Activated naive CD4-positive, alpha-beta T cell treated with anti-CD3 and anti-CD28 coated beads, Interleukin-2, amount 10 ng/mL, durations not matched to agents 7 days and 5 days (primary cell): Measurements from ENCODE around the gene VSTM2L.

Experiments
- CTCF ChIA-PET: fragments of 350-600 bp; sonication (Branson Sonifier 250); formaldehyde crosslinking; loops from one replicate; lab custom pipeline; 2021; ENCODE audit warnings: antibody characterized with exemption; lab: Charles Lee
- DNase-seq: peaks from one replicate; pipeline ENCODE4 v3.0.0-alpha.2; 2020
- H3K27ac Mint-ChIP-seq: one replicate; pipeline ENCODE4 v1.8.0; 2021; ENCODE audit warnings: mild to moderate bottlenecking, moderate library complexity, mixed read lengths
- H3K27me3 Mint-ChIP-seq: one replicate; pipeline ENCODE4 v1.8.0; 2021; ENCODE audit warnings: mild to moderate bottlenecking, mixed read lengths
- H3K36me3 Mint-ChIP-seq: one replicate; pipeline ENCODE4 v1.8.0; 2021; ENCODE audit warnings: mixed read lengths
- H3K4me1 Mint-ChIP-seq: one replicate; pipeline ENCODE4 v1.8.0; 2021; ENCODE audit warnings: mixed read lengths
- H3K4me3 Mint-ChIP-seq: one replicate; pipeline ENCODE4 v1.8.0; 2021; ENCODE audit warnings: mild to moderate bottlenecking, moderate library complexity, mixed read lengths
- H3K9me3 Mint-ChIP-seq: one replicate; pipeline ENCODE4 v1.8.0; 2021; ENCODE audit warnings: mixed read lengths

The VSTM2L gene

GRCh38 chr20:37941332-37941731 lies 38.4 kb downstream of the VSTM2L start:
- no peaks in the 10 kb centered on the region for H3K4me1 Mint-ChIP-seq
- no peak overlapping the region for H3K4me3 Mint-ChIP-seq
- H3K9me3 Mint-ChIP-seq, result no peaks in the 10 kb centered on the region
- H3K27me3 Mint-ChIP-seq, result no peaks in the 10 kb centered on the region
- CTCF ChIA-PET, result no interaction called here
- no peak overlapping the region for H3K27ac Mint-ChIP-seq
- no peak for DNase-seq
- no peaks in the 10 kb centered on the region for H3K36me3 Mint-ChIP-seq

- H3K27ac Mint-ChIP-seq, result no peak overlapping the region
- H3K36me3 Mint-ChIP-seq, result no peaks in the 10 kb centered on the region
- H3K4me1 Mint-ChIP-seq, result no peaks in the 10 kb centered on the region
- CTCF ChIA-PET, result no interaction called here
- H3K4me3 Mint-ChIP-seq, result no peak overlapping the region
- H3K27me3 Mint-ChIP-seq, result no peaks in the 10 kb centered on the region
- H3K9me3 Mint-ChIP-seq, result no peaks in the 10 kb centered on the region
- DNase-seq, result no peak
Measured at GRCh38 chr20:37941992-37942391, 39.1 kb downstream of the VSTM2L start.

- CTCF ChIA-PET, result no interaction called here
Measured at GRCh38 chr20:37943033-37943432, 40.1 kb downstream of the VSTM2L start.

GRCh38 chr20:37943501-37944455 lies 40.9 kb downstream of the VSTM2L start:
- Mint-ChIP-seq H3K27me3 (no peaks in the 10 kb centered on the region), H3K27ac (no peak overlapping the region), H3K4me1 (no peaks in the 10 kb centered on the region), H3K36me3 (no peaks in the 10 kb centered on the region), H3K9me3 (peaks cover 2% of the 10 kb centered on the region), H3K4me3 (no peak overlapping the region)
- no peak for DNase-seq
- CTCF ChIA-PET, result interaction anchor here (0.7 kb wide), 1 partner anchor 278 kb away, joined by 3 read pairs; no protein-coding TSS in a partner anchor

More at GRCh38 chr20:37943033-37943432, 40.1 kb downstream of the VSTM2L start:
- Mint-ChIP-seq H3K4me3 (no peak overlapping the region), H3K9me3 (no peaks in the 10 kb centered on the region), H3K4me1 (no peaks in the 10 kb centered on the region), H3K36me3 (no peaks in the 10 kb centered on the region), H3K27me3 (no peaks in the 10 kb centered on the region), H3K27ac (no peak overlapping the region)
- no peak for DNase-seq

GRCh38 chr20:37944456-37944981 lies 41.6 kb downstream of the VSTM2L start:
- Mint-ChIP-seq H3K9me3 (peaks cover 2% of the 10 kb centered on the region), H3K4me3 (no peak overlapping the region), H3K36me3 (no peaks in the 10 kb centered on the region), H3K27me3 (no peaks in the 10 kb centered on the region), H3K4me1 (no peaks in the 10 kb centered on the region), H3K27ac (no peak overlapping the region)
- CTCF ChIA-PET, result interaction anchor here (0.7 kb wide), 1 partner anchor 277 kb away, joined by 3 read pairs; no protein-coding TSS in a partner anchor
- DNase-seq, result no peak

GRCh38 chr20:37945091-37945547 lies 42.2 kb downstream of the VSTM2L start:
- DNase-seq, result no peak
- Mint-ChIP-seq H3K36me3 (no peaks in the 10 kb centered on the region), H3K9me3 (peaks cover 2% of the 10 kb centered on the region), H3K27me3 (no peaks in the 10 kb centered on the region), H3K4me1 (no peaks in the 10 kb centered on the region), H3K27ac (no peak overlapping the region), H3K4me3 (no peak overlapping the region)
- CTCF ChIA-PET, result no interaction called here

- DNase-seq, result no peak
- Mint-ChIP-seq H3K9me3 (peaks cover 2% of the 10 kb centered on the region), H3K4me1 (no peaks in the 10 kb centered on the region), H3K27me3 (no peaks in the 10 kb centered on the region), H3K4me3 (no peak overlapping the region), H3K36me3 (no peaks in the 10 kb centered on the region), H3K27ac (no peak overlapping the region)
- CTCF ChIA-PET, result no interaction called here
Measured at GRCh38 chr20:37946946-37947345, 44.0 kb downstream of the VSTM2L start.

- H3K9me3 Mint-ChIP-seq, result peaks cover 2% of the 10 kb centered on the region
- no peaks in the 10 kb centered on the region for H3K4me1 Mint-ChIP-seq
- H3K36me3 Mint-ChIP-seq, result no peaks in the 10 kb centered on the region
- H3K27me3 Mint-ChIP-seq, result no peaks in the 10 kb centered on the region
- H3K4me3 Mint-ChIP-seq, result no peak overlapping the region
- no peak for DNase-seq
- no peak overlapping the region for H3K27ac Mint-ChIP-seq
- CTCF ChIA-PET, result no interaction called here
Measured at GRCh38 chr20:37947943-37948342, 45.0 kb downstream of the VSTM2L start.

GRCh38 chr20:37948956-37949355 lies 46.0 kb downstream of the VSTM2L start:
- no peak for DNase-seq
- Mint-ChIP-seq H3K4me1 (no peaks in the 10 kb centered on the region), H3K27ac (no peak overlapping the region), H3K27me3 (no peaks in the 10 kb centered on the region), H3K36me3 (no peaks in the 10 kb centered on the region), H3K4me3 (no peak overlapping the region), H3K9me3 (peaks cover 2% of the 10 kb centered on the region)
- CTCF ChIA-PET, result no interaction called here

- no peak overlapping the region for H3K27ac Mint-ChIP-seq
- H3K4me3 Mint-ChIP-seq, result no peak overlapping the region
- CTCF ChIA-PET, result no interaction called here
- H3K36me3 Mint-ChIP-seq, result no peaks in the 10 kb centered on the region
- H3K27me3 Mint-ChIP-seq, result peaks cover 17% of the 10 kb centered on the region
- no peaks in the 10 kb centered on the region for H3K4me1 Mint-ChIP-seq
- H3K9me3 Mint-ChIP-seq, result no peaks in the 10 kb centered on the region
- no peak for DNase-seq
Measured at GRCh38 chr20:37954190-37954589, 51.3 kb downstream of the VSTM2L start.

GRCh38 chr20:37954626-37955025 lies 51.7 kb downstream of the VSTM2L start:
- CTCF ChIA-PET, result no interaction called here
- no peak overlapping the region for H3K4me3 Mint-ChIP-seq
- DNase-seq, result no peak
- H3K27me3 Mint-ChIP-seq, result peaks cover 17% of the 10 kb centered on the region
- H3K9me3 Mint-ChIP-seq, result no peaks in the 10 kb centered on the region
- no peaks in the 10 kb centered on the region for H3K36me3 Mint-ChIP-seq
- no peak overlapping the region for H3K27ac Mint-ChIP-seq
- no peaks in the 10 kb centered on the region for H3K4me1 Mint-ChIP-seq

- Mint-ChIP-seq H3K27me3 (peaks cover 21% of the 10 kb centered on the region), H3K9me3 (no peaks in the 10 kb centered on the region), H3K36me3 (no peaks in the 10 kb centered on the region), H3K4me3 (no peak overlapping the region), H3K4me1 (no peaks in the 10 kb centered on the region), H3K27ac (no peak overlapping the region)
- CTCF ChIA-PET, result no interaction called here
- no peak for DNase-seq
Measured at GRCh38 chr20:37955511-37955910, 52.6 kb downstream of the VSTM2L start.

- no peaks in the 10 kb centered on the region for H3K4me1 Mint-ChIP-seq
- DNase-seq, result no peak
- peaks cover 21% of the 10 kb centered on the region for H3K27me3 Mint-ChIP-seq
- H3K27ac Mint-ChIP-seq, result no peak overlapping the region
- no peak overlapping the region for H3K4me3 Mint-ChIP-seq
- H3K9me3 Mint-ChIP-seq, result no peaks in the 10 kb centered on the region
- CTCF ChIA-PET, result no interaction called here
- H3K36me3 Mint-ChIP-seq, result no peaks in the 10 kb centered on the region
Measured at GRCh38 chr20:37956107-37956585, 53.2 kb downstream of the VSTM2L start.

GRCh38 chr20:37958856-37959520 lies 56.1 kb downstream of the VSTM2L start:
- no peak for DNase-seq

More at GRCh38 chr20:37958856-37959520, 56.1 kb downstream of the VSTM2L start:
- CTCF ChIA-PET, result no interaction called here
- Mint-ChIP-seq H3K9me3 (no peaks in the 10 kb centered on the region), H3K4me1 (no peaks in the 10 kb centered on the region), H3K36me3 (no peaks in the 10 kb centered on the region), H3K4me3 (no peak overlapping the region), H3K27me3 (peaks cover 21% of the 10 kb centered on the region), H3K27ac (no peak overlapping the region)
